Measurements from ENCODE around the gene CFL1.

Gene CFL1

GRCh38 chr11:65869643-65870306 is 11.8 kb upstream of the CFL1 start:
- DNase-seq, result no peak

GRCh38 chr11:65868907-65869306 is 10.9 kb upstream of the CFL1 start:
- DNase-seq, result no peak

GRCh38 chr11:65868076-65868667 is 10.2 kb upstream of the CFL1 start:
- no peak for DNase-seq

- DNase-seq, result no peak
Measured at GRCh38 chr11:65867284-65868071, 9.5 kb upstream of the CFL1 start.

- no peak for DNase-seq
Measured at GRCh38 chr11:65866509-65867283, 8.7 kb upstream of the CFL1 start.

- no peak for DNase-seq
Measured at GRCh38 chr11:65865550-65866172, 7.7 kb upstream of the CFL1 start.

GRCh38 chr11:65864706-65865471 is 6.9 kb upstream of the CFL1 start:
- DNase-seq, result no peak

GRCh38 chr11:65863889-65864705 is 6.1 kb upstream of the CFL1 start:
- DNase-seq, result no peak

GRCh38 chr11:65862941-65863888 is 5.2 kb upstream of the CFL1 start:
- no peak for DNase-seq

GRCh38 chr11:65862191-65862735 is 4.3 kb upstream of the CFL1 start:
- DNase-seq, result no peak

GRCh38 chr11:65861533-65862183 is 3.7 kb upstream of the CFL1 start:
- DNase-seq, result no peak

GRCh38 chr11:65861165-65861505 is 3.2 kb upstream of the CFL1 start:
- no peak for DNase-seq

- DNase-seq, result peak; percentile 94
Measured at GRCh38 chr11:65860278-65861164, 2.5 kb upstream of the CFL1 start, which contains the start of gene MUS81. Gene MUS81 (plus strand): TSS chr11:65860433. CDS start chr11:65860754, 321 bp downstream.

GRCh38 chr11:65859812-65860277 is 1.9 kb upstream of the CFL1 start:
- DNase-seq, result no peak

- DNase-seq, result peak; percentile 96
Measured at GRCh38 chr11:65859095-65859811, 1.3 kb upstream of the CFL1 start.

GRCh38 chr11:65858681-65859087 is 704 bp upstream of the CFL1 start:
- DNase-seq, result no peak

GRCh38 chr11:65857500-65857852 is 504 bp downstream of the CFL1 start:
- no peak for DNase-seq

Data from NCI-H1694 (cell line).